ENCODE measurements around the gene MYLK.

DNA sequence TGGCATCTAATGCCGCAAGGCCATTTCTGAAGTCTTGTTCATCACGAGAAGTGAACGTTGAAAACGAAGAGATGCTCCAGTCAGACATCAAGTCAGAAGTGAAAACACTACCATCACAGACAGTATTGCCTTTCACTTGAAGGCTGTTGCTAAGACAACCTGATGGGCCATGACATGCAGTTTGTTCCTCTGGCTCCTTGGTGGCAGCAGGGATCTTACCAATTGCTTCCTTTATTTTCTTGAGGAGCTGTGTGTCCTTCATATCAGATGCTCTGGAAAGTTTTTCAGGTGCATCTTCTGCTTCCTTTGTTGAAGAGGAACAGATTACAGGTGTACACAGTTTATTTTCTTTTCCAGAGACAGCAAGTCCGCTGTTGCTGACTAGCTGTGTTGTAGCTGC, 30.7 kb upstream of the MYLK start:
- TF ChIP-seq, protein P1, sequence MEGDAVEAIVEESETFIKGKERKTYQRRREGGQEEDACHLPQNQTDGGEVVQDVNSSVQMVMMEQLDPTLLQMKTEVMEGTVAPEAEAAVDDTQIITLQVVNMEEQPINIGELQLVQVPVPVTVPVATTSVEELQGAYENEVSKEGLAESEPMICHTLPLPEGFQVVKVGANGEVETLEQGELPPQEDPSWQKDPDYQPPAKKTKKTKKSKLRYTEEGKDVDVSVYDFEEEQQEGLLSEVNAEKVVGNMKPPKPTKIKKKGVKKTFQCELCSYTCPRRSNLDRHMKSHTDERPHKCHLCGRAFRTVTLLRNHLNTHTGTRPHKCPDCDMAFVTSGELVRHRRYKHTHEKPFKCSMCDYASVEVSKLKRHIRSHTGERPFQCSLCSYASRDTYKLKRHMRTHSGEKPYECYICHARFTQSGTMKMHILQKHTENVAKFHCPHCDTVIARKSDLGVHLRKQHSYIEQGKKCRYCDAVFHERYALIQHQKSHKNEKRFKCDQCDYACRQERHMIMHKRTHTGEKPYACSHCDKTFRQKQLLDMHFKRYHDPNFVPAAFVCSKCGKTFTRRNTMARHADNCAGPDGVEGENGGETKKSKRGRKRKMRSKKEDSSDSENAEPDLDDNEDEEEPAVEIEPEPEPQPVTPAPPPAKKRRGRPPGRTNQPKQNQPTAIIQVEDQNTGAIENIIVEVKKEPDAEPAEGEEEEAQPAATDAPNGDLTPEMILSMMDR (optimal IDR thresholded peaks at IDR 0.05 in 1 of 3, IDR thresholded peaks at IDR 0.05 in 1 of 3, conservative IDR thresholded peaks at IDR 0.05 in 1 of 3; ENCODE audit: extremely low read depth in 1 of 3, insufficient read depth in 2 of 3, low read length in 3 of 3) = no peak
- no peak for TF ChIP-seq EZH2 (IDR thresholded peaks at IDR 0.05; ENCODE audit: low read length)

All from keratinocyte (primary cell).